Astrocyte of the spinal cord (primary cell): Measurements from ENCODE around the gene NPAS3.

Experiments
- DNase-seq: peaks from one replicate; pipeline ENCODE4 v3.0.0; 2011; ENCODE audit warnings: low read depth, low spot score
- H3K4me3 ChIP-seq: 2 replicates; pipeline ENCODE4 v1.5.1; 2011; ENCODE audit warnings: low read depth, mild to moderate bottlenecking, low read length, moderate library complexity
- CTCF ChIP-seq: IDR thresholded peaks from 2 replicates; pipeline ENCODE4 v1.5.1; 2012; ENCODE audit warnings: low read depth, mild to moderate bottlenecking, low read length, inconsistent platforms
- in situ Hi-C: cut with HindIII; loops from 2 replicates; pipeline ENCODE4 v1.10.0; 2017; ENCODE audit warnings: low sequenced_read_pairs

Gene NPAS3

GRCh38 chr14:33709711-33710110 is 771.0 kb downstream of the NPAS3 start:
- TF ChIP-seq CTCF = no peak
- no peak for DNase-seq
- in situ Hi-C loops = no loop called here
- no peak overlapping the region for H3K4me3 ChIP-seq

GRCh38 chr14:33710273-33710672 is 771.6 kb downstream of the NPAS3 start:
- no peak overlapping the region for H3K4me3 ChIP-seq
- TF ChIP-seq CTCF = no peak
- in situ Hi-C loops = no loop called here
- no peak for DNase-seq

GRCh38 chr14:33711194-33711593 is 772.5 kb downstream of the NPAS3 start:
- DNase-seq = no peak
- in situ Hi-C loops = no loop called here
- no peak overlapping the region for H3K4me3 ChIP-seq
- TF ChIP-seq CTCF = no peak

GRCh38 chr14:33711811-33712216 is 773.1 kb downstream of the NPAS3 start:
- in situ Hi-C loops = no loop called here

GRCh38 chr14:33714527-33715226 is 776.0 kb downstream of the NPAS3 start:
- in situ Hi-C loops = no loop called here
- no peak for TF ChIP-seq CTCF
- DNase-seq = peak; percentile 35
- H3K4me3 ChIP-seq = no peak overlapping the region

More at GRCh38 chr14:33711811-33712216, 773.1 kb downstream of the NPAS3 start:
- no peak overlapping the region for H3K4me3 ChIP-seq
- DNase-seq = no peak
- no peak for TF ChIP-seq CTCF

- DNase-seq = no peak
- no peak overlapping the region for H3K4me3 ChIP-seq
- no peak for TF ChIP-seq CTCF
- in situ Hi-C loops = no loop called here
These were observed 776.5 kb downstream of the NPAS3 start for GRCh38 chr14:33715227-33715528.
